ENCODE results near the gene CYSRT1. TPM values are rescaled to one million over a fixed set of nuclear protein-coding genes. Genes with fewer than 3 reads are reported as not detected.

The CYSRT1 gene
- total and polyA plus RNA-seq, 2 donors from 2014 or later, result 0.94 to 1.3 TPM

GRCh38 chr9:137247135-137247915 lies 22.4 kb downstream of the CYSRT1 start:
- intact Hi-C loops (cut with DNase I), result no loop called here
- Histone ChIP-seq H3K4me1 (ENCODE audit: control insufficient read depth in 2 of 3, insufficient read depth in 2 of 3, low read depth in 1 of 3, low read length in 3 of 3) (peaks cover 0 to 12% (median 5%) of the 10 kb centered on the region in 3 donors), H3K9ac (ENCODE audit: low read length in 3 of 3) (no peak overlapping the region), H3K9me3 (ENCODE audit: control insufficient read depth in 2 of 3, insufficient read depth in 1 of 3, low read length in 3 of 3) (no peaks in the 10 kb centered on the region), H3K4me3 (ENCODE audit: low read length in 3 of 3) (no peak overlapping the region), H3K27me3 (ENCODE audit: control insufficient read depth, insufficient read depth, low read length) (no peaks in the 10 kb centered on the region), H3K36me3 (ENCODE audit: control insufficient read depth in 2 of 3, insufficient read depth in 3 of 3, low read length in 3 of 3) (peaks cover 2 to 13% (median 6%) of the 10 kb centered on the region in 3 donors), H3K27ac (ENCODE audit: low read depth in 2 of 2, low read length in 2 of 2) (no peak overlapping the region)
- DNase-seq (peak in 4 of 5 donors; percentile 34 to 61 (median 38)), FAIRE-seq (no peak)
- TF ChIP-seq, protein P1, sequence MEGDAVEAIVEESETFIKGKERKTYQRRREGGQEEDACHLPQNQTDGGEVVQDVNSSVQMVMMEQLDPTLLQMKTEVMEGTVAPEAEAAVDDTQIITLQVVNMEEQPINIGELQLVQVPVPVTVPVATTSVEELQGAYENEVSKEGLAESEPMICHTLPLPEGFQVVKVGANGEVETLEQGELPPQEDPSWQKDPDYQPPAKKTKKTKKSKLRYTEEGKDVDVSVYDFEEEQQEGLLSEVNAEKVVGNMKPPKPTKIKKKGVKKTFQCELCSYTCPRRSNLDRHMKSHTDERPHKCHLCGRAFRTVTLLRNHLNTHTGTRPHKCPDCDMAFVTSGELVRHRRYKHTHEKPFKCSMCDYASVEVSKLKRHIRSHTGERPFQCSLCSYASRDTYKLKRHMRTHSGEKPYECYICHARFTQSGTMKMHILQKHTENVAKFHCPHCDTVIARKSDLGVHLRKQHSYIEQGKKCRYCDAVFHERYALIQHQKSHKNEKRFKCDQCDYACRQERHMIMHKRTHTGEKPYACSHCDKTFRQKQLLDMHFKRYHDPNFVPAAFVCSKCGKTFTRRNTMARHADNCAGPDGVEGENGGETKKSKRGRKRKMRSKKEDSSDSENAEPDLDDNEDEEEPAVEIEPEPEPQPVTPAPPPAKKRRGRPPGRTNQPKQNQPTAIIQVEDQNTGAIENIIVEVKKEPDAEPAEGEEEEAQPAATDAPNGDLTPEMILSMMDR (IDR thresholded peaks at IDR 0.05; ENCODE audit: borderline replicate concordance, extremely low read depth, insufficient read depth), result no peak

- intact Hi-C loops (cut with DNase I), result no loop called here
- H3K27ac ChIP-seq (ENCODE audit: low read depth in 2 of 2, low read length in 2 of 2), result no peak overlapping the region
- TF ChIP-seq, protein P1 (IDR thresholded peaks at IDR 0.05; ENCODE audit: borderline replicate concordance, extremely low read depth, insufficient read depth), result no peak
- no peak for FAIRE-seq
- peaks cover under 1 to 8% (median 2%) of the 10 kb centered on the region in 3 donors for H3K36me3 ChIP-seq (ENCODE audit: control insufficient read depth in 2 of 3, insufficient read depth in 3 of 3, low read length in 3 of 3)
- DNase-seq, result no peak
- no peak overlapping the region for H3K4me3 ChIP-seq (ENCODE audit: low read length in 3 of 3)
- no peaks in the 10 kb centered on the region for H3K27me3 ChIP-seq (ENCODE audit: control insufficient read depth, insufficient read depth, low read length)
- H3K4me1 ChIP-seq (ENCODE audit: control insufficient read depth in 2 of 3, insufficient read depth in 2 of 3, low read depth in 1 of 3, low read length in 3 of 3), result peaks cover 0 to 6% (median 0%) of the 10 kb centered on the region in 3 donors
- no peak overlapping the region for H3K9ac ChIP-seq (ENCODE audit: low read length in 3 of 3)
- H3K9me3 ChIP-seq (ENCODE audit: control insufficient read depth in 2 of 3, insufficient read depth in 1 of 3, low read length in 3 of 3), result no peaks in the 10 kb centered on the region
Measured at GRCh38 chr9:137247916-137248175, 22.9 kb downstream of the CYSRT1 start.

- FAIRE-seq (no peak), DNase-seq (no peak)
- no peak overlapping the region for H3K4me3 ChIP-seq (ENCODE audit: low read length in 3 of 3)
Measured at GRCh38 chr9:137250329-137251193, 25.6 kb downstream of the CYSRT1 start.

More at GRCh38 chr9:137250329-137251193, 25.6 kb downstream of the CYSRT1 start:
- no peak overlapping the region for H3K27ac ChIP-seq (ENCODE audit: low read depth in 2 of 2, low read length in 2 of 2)
- intact Hi-C loops (cut with DNase I), result no loop called here
- no peaks in the 10 kb centered on the region for H3K27me3 ChIP-seq (ENCODE audit: control insufficient read depth, insufficient read depth, low read length)
- H3K9ac ChIP-seq (ENCODE audit: low read length in 3 of 3), result no peak overlapping the region
- peaks cover 0 to 8% (median 6%) of the 10 kb centered on the region in 3 donors for H3K4me1 ChIP-seq (ENCODE audit: control insufficient read depth in 2 of 3, insufficient read depth in 2 of 3, low read depth in 1 of 3, low read length in 3 of 3)
- no peaks in the 10 kb centered on the region for H3K9me3 ChIP-seq (ENCODE audit: control insufficient read depth in 2 of 3, insufficient read depth in 1 of 3, low read length in 3 of 3)
- no peaks in the 10 kb centered on the region for H3K36me3 ChIP-seq (ENCODE audit: control insufficient read depth in 2 of 3, insufficient read depth in 3 of 3, low read length in 3 of 3)
- TF ChIP-seq, protein P1 (IDR thresholded peaks at IDR 0.05; ENCODE audit: borderline replicate concordance, extremely low read depth, insufficient read depth), result no peak
